ENCODE data around the gene VASN.
"Not testable (repeated sequence)": the region's sequence is repeated elsewhere in the genome, so short reads cannot be mapped to it uniquely, and the experiment has no call there.

Gene VASN

DNA sequence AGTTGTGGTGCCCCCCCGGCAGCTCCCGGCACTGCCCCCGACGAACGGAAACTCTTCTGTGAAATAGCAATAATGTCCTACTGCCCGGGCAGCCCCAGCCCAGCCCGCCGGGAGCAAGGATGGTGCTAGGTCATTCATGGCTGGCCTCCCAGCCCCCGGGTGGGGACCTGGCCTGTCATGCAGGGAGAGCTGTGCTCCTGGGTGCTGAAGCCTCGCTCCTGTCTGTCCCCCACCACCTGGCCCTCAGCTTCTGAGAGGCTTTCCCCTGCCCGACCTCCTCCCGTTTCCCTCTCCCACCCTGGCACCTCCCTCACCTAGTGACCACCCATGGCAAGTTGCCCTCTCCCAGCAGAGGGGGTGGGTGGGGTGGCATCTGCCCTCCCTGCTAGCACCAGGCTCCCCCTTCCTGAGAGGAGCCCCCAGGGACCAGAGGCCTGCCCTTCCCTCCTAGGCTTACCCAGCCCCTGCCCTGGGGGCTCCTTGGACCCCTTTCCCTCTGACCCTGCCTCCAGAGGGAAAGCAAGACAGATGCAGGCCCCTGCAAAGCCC, 34.0 kb upstream of the VASN start:
- no peak for DNase-seq

DNA sequence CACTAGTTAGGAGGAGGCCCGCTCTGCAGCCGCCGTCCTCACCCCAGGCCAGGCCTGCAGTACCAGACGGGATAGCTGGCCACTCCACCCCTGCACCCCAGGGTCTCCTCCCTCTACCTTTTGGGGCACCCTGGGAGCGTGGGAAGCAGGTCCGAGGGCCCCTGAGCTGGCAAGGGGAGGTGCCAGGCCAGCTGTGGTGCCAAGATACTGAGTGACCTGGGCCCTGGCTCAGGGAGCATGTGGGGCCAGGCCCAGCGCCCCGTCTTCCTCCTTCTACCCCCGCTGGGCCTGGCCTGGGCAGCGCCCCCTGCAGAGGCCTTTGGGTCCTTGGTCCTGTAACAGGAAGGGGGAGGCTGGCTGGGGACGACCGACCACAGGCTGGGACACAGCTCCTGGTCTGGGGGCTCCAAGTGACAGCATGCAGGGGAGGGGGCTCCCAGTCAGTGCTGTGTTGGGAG, 33.5 kb upstream of the VASN start:
- DNase-seq: no peak

DNA sequence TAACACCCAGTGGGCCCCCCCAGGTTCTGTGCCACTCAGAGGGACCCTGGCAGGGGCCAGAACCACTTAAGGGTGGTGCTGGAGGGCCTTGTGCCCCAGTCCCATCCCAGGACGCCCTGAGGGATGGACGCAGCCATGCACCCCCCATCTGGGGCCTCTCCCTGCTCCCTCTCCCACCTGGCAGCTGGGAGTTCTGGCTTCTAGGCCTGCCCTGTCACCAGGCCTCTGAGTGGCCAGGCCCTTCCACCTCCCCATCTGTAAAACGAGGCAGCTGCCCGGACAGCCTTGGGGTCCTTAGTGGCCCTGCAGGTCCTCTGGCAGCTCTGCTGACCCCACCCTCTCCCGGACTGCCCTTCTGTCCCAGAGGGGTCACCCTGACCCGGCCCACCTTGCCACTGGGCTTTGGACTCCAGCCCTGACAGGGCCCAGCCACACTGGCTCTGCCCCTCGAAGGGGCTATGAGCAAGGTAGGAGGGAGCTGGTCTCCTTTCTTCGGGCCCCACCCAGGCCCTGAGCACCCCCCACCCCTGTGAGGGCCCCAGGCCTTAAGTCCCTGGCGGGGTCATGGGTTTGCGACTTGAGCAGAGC, 32.8 kb upstream of the VASN start:
- no peak for DNase-seq

DNA sequence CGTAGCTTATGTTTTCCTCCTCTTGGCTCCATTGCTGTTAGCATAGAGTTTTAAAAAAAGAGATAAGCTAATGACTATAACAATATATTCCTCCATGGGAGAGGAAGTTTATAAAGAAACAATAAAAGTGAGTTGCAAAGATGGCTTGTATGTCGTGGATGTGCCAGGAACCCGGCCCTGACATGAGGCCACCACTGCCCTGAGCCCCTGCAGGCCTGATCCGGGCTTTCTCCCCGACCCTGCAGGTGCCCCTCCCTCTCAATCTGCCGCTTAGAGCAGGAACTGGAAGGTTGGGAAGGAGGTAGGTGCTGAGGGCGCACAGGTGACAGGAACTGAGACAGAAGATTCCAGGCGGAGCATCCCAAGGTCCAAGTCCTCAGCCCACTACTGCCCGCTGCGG, 32.2 kb upstream of the VASN start:
- no peak for DNase-seq

DNA sequence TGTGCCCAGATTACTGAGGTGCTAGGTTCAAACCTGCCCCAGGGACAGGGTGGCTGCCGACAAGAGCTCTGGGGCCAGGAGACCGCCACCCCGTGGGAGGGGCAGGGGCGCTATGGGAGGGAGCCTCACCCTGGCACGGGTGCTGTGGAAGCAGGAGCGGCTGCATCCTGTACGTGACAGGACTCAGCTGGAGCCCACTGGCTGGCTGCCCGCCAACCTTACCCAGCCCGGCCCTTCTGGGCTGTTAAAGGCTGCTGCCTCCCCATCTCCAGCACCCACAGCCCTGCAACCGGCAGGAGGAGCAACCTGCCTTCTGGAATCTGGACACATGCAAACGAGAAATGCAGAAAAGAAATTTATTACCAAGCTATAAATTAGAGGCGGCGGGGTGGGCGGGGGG, 31.7 kb upstream of the VASN start:
- peak; percentile 45 for DNase-seq

DNA sequence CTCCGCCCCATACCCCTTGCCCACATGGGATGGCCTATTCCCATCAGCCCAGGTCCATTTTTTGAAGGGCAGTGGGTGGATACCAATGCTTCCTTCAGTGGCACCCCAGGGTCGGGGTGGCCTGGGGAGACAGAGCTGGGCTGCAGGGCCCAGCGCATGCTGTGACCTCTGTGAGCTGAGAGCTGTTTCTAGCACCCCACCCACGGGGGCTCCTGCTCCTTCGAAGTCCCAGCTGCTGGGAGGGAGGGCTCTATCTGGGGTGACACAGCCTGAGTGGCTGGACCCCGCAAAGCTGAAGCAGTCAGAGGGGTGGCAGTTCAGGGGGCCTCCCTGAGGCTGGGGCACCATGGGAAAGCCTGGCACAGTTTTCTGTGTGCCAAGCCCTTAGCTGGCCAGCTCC, 31.2 kb upstream of the VASN start:
- no peak for DNase-seq

GRCh38 chr16:4341250-4341649, 30.4 kb upstream of the VASN start:
- DNase-seq: no peak

DNA sequence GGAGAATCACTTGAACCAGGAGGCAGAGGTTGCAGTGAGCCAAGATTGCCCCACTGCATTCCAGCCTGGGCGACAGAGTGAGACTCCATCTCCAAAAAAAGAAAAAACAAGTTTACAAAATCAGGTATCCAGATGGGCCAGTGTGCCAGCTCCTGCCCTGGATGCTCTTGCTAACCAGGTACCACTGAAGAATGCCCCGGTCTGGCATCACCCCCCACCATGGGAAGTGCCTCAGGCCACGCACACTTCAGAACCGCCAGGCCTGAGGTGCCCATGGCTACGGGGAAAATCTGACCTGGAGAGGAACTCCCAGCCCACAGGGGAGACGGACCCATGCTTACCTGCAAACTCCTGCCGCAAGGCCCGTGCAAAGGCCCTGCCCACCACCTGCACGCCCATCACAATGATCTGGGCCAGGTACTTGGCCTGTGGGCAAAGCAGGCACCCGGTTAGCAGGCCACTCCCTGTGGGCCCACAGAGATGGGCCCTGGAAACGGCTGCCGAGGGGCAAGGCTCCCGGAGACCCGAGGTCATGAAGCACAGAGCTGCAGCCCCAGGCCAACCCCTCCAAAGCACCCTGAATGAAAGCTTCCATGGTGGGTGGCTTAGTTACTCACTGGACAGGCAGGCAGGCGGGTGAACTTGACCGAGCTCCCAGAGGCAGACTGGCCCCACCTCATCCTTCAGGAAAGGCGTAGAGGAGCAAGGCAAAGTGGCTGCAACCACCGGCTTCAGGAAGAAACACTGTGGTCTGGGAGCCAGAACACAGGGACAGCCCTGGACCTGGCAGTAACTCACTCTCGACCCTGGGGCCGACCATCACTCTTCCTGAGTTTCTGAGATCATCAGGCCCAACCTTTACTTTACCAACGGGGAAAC, 28.5 kb upstream of the VASN start:
- no peak for DNase-seq

GRCh38 chr16:4344300-4344982, 27.2 kb upstream of the VASN start:
- DNase-seq: not testable (repeated sequence)

DNA sequence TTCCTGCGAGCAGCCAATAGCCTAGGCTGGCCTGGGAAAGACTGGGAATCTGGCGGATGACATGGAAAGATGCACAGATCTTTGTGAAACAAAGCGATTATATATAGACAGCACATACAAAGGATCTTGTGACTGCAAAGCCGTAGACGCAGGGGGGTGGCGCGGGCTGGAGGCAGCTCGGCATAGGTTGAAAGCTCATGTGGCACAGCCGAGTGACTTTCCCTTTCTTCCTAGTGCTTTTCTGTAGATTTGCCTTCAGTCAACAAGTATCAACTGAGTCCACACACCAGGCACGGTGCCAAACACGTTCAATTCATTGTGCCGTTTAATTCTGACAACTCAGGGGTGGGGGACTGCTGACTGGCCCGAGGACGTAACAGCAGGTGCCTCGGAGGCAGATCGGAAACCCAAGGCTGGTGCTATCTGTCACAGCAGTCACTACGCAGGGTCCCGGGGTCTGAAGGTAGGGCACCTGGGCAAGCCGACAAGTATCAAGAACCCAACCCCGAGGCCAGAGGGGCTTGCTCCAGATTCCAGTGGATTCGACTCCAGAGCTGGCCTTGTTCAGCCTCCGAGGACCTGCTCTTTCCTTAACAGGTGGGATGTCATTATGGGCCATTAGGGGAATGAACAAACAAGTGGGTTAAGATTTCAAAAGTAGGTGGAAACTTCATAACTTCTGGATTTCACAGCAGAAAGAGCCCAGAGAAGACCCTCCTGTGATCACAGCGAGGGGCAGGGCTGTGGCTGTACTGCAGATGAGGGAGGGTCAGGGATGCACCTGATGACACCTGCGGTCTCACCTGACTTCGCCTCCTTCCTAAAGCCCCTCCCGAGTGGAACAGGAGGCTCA, 26.4 kb upstream of the VASN start:
- DNase-seq: no peak

- DNase-seq: no peak
These were observed 25.5 kb upstream of the VASN start for GRCh38 chr16:4345836-4346781.

GRCh38 chr16:4347010-4347409, 24.6 kb upstream of the VASN start:
- DNase-seq: no peak

GRCh38 chr16:4347765-4348509, 23.7 kb upstream of the VASN start:
- no peak for DNase-seq

GRCh38 chr16:4349332-4349731, 22.3 kb upstream of the VASN start:
- DNase-seq: no peak

DNA sequence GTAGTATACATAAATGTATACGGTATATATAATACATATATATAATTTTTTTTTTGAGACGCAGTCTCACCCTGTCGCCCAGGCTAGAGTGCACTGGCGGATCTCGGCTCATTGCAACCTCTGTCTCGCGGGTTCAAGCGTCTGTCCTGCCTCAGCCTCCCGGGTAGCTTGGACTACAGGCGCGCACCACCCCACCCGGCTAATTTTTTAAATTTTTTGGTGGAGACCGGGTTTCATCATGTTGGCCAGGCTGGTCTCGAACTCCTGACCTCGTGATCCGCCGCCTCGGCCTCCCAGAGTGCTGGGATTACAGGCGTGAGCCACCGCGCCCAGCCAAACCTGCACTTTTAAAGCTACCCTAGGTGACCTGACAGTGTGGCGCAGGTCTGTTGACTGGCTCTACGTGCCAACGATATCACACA, 21.3 kb upstream of the VASN start:
- no peak for DNase-seq

GRCh38 chr16:4350787-4351659, 20.6 kb upstream of the VASN start, which contains the start of gene PAM16:
Gene PAM16 (minus strand): TSS chr16:4351321. CDS start chr16:4351234, 87 bp downstream.
- DNase-seq: peak; percentile 93

DNA sequence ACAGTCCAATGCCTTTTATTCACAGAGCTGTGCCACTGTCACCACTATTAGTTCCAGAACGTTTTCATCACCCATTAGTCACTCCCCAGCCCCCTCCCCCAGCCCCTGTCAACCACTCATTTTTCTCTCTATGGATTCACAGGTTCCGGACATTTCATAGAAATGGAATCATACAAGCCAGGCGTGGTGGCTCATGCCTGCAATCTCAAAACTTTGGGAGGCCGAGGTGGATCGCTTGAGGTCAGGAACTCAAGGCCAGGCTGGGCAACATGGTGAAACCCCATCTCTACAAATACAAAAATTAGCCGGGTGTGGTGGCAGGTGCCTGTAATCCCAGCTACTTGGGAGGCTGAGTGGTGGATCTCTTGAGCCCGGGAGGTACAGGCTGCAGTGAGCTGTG, 19.8 kb upstream of the VASN start:
- peak; percentile 65 for DNase-seq

- no peak for DNase-seq
These were observed 18.8 kb upstream of the VASN start for GRCh38 chr16:4352843-4353242.

DNA sequence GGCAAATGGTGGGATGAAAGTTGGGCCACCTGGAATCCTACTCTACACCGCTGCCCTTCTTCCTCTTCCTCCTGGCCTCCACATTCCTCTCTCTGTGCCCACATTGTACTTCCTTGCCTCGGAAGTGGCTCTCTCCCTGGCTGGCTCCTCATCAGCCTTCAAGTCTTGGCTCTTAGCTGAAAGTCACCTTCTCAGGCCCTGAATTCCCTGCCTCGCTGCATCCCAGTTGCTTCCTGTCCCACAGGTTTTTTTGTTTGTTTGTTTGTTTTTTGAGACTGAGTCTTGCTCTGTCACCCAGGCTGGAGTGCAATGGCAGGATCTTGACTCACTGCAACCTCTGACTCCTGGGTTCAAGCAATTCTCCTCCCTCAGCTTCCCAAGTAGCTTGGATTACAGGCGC, 18.0 kb upstream of the VASN start:
- DNase-seq: no peak

Data from fibroblast of skin of abdomen (primary cell).